Small intestine (tissue), 7 donors: ENCODE data around the gene TNFAIP1. TPM values are rescaled to one million over a fixed set of nuclear protein-coding genes. Genes with fewer than 3 reads are reported as not detected.
"Not testable (repeated sequence)": the region's sequence is repeated elsewhere in the genome, so short reads cannot be mapped to it uniquely, and the experiment has no call there.

ENCODE experiments used
- DNase-seq, 2 donors: peaks; one replicate each; pipeline versions ENCODE4 v3.0.0 to v3.0.0-alpha.2; 2013
- FAIRE-seq: peaks from 2 replicates; lab custom pipeline; 2012; peaks lifted over from hg19 to GRCh38; lab: Jason Lieb, UNC
- H3K27ac ChIP-seq, 3 donors: one replicate each; pipeline ENCODE4 v1.5.1; 2013; ENCODE audit warnings: low read length in 2 of 3, mild to moderate bottlenecking in 2 of 3, control low read depth in 1 of 3, inconsistent platforms in 1 of 3, low read depth in 1 of 3, moderate library complexity in 1 of 3
- H3K27me3 ChIP-seq, 3 donors: one replicate each; pipeline ENCODE4 v1.6.1; 2013; ENCODE audit warnings: low read length in 3 of 3, inconsistent platforms in 1 of 3; ENCODE audit not compliant: control insufficient read depth in 3 of 3, insufficient read depth in 3 of 3
- H3K36me3 ChIP-seq, 3 donors: one replicate each; pipeline ENCODE4 v1.6.1; 2013; ENCODE audit warnings: low read length in 3 of 3, inconsistent platforms in 1 of 3, low read depth in 1 of 3, mild to moderate bottlenecking in 1 of 3, moderate library complexity in 1 of 3; ENCODE audit not compliant: control insufficient read depth in 3 of 3, insufficient read depth in 2 of 3
- H3K4me1 ChIP-seq, 3 donors: one replicate each; pipeline ENCODE4 v1.6.1; 2013; ENCODE audit warnings: low read length in 2 of 3, inconsistent platforms in 1 of 3, low read depth in 1 of 3, mild to moderate bottlenecking in 1 of 3, moderate library complexity in 1 of 3; ENCODE audit not compliant: control insufficient read depth in 3 of 3, insufficient read depth in 2 of 3
- H3K4me3 ChIP-seq, 3 donors: one replicate each; pipeline ENCODE4 v1.5.1; 2013; ENCODE audit warnings: low read length in 3 of 3, control low read depth in 1 of 3, inconsistent platforms in 1 of 3, low read depth in 1 of 3, mild to moderate bottlenecking in 1 of 3, moderate library complexity in 1 of 3
- H3K9me3 ChIP-seq, 2 donors: one replicate each; pipeline ENCODE4 v1.6.1; 2013; ENCODE audit warnings: low read depth in 1 of 2, low read length in 1 of 2; ENCODE audit not compliant: control insufficient read depth in 2 of 2, insufficient read depth in 1 of 2
- WGBS, 3 donors: extraction: QIAGEN DNeasy Blood & Tissue Kit; methylation state at CpG; one replicate each; pipeline ENCODE4 v1.1.7; 2013; 5-methylcytosine and 5-hydroxymethylcytosine counted together
- polyA plus RNA-seq, 4 donors: library from polyadenylated mRNA; stranded (reverse) in 3 of 4; unstranded in 1 of 4; fragments of 200-250 nt in 3 of 4; fragments of 120-200 nt in 1 of 4; gene quantifications; one replicate each; pipeline versions ENCODE4 v1.2.1 to v1.2.3, GENCODE V29; 2013
- donor health status: healthy with polysubstance abuse.
- donor health status: control.
- donor health status: control.
- donor health status: Bipolar disorder and iron deficiency.
- donor health status: healthy.

The TNFAIP1 gene
- polyA plus RNA-seq, 4 donors, result 16.1 to 30.6 (median 17.5) TPM

- no peak overlapping the region for H3K4me3 ChIP-seq
- no peaks in the 10 kb centered on the region for H3K9me3 ChIP-seq
- WGBS, 3 donors, result 60 to 80% (median 79%) methylated on average over 5 of the region's 5 CpGs
- H3K27me3 ChIP-seq, result no peaks in the 10 kb centered on the region
- FAIRE-seq (no peak), DNase-seq (no peak)
- peak overlapping the region in 1 of 3 donors; percentile 73 for H3K27ac ChIP-seq
- peaks cover 8 to 17% (median 10%) of the 10 kb centered on the region in 3 donors for H3K4me1 ChIP-seq
- H3K36me3 ChIP-seq, result peaks cover 6 to 49% (median 16%) of the 10 kb centered on the region in 3 donors
Measured at GRCh38 chr17:28338056-28338768, 2.7 kb downstream of the TNFAIP1 start.

- not testable (repeated sequence) for H3K9me3 ChIP-seq, H3K27me3 ChIP-seq, DNase-seq, FAIRE-seq, H3K4me3 ChIP-seq
- Histone ChIP-seq H3K27ac (peak overlapping the region in 1 of 3 donors; percentile 73), H3K4me1 (peaks cover 8 to 17% (median 10%) of the 10 kb centered on the region in 3 donors), H3K36me3 (peaks cover 6 to 54% (median 17%) of the 10 kb centered on the region in 3 donors)
- 95 to 96% (median 96%) methylated on average over 8 of the region's 8 CpGs for WGBS, 3 donors
Measured at GRCh38 chr17:28338769-28339212, 3.2 kb downstream of the TNFAIP1 start.

GRCh38 chr17:28339431-28339830 is 3.9 kb downstream of the TNFAIP1 start:
- H3K36me3 ChIP-seq, result peaks cover 6 to 61% (median 17%) of the 10 kb centered on the region in 3 donors
- H3K4me1 ChIP-seq, result peaks cover 4 to 13% (median 10%) of the 10 kb centered on the region in 3 donors
- no peaks in the 10 kb centered on the region for H3K9me3 ChIP-seq
- H3K4me3 ChIP-seq, result no peak overlapping the region
- FAIRE-seq (no peak), DNase-seq (no peak)
- peak overlapping the region in 1 of 3 donors; percentile 42 for H3K27ac ChIP-seq
- 93 to 97% (median 94%) methylated on average over 15 of the region's 15 CpGs for WGBS, 3 donors
- no peaks in the 10 kb centered on the region for H3K27me3 ChIP-seq

GRCh38 chr17:28340374-28340773 is 4.8 kb downstream of the TNFAIP1 start:
- WGBS, 3 donors, result 75 to 87% (median 79%) methylated on average over 6 of the region's 6 CpGs
- FAIRE-seq (no peak), DNase-seq (no peak)
- Histone ChIP-seq H3K4me3 (no peak overlapping the region), H3K9me3 (no peaks in the 10 kb centered on the region), H3K27ac (no peak overlapping the region), H3K36me3 (peaks cover 6 to 70% (median 17%) of the 10 kb centered on the region in 3 donors), H3K4me1 (peaks cover 4 to 10% (median 10%) of the 10 kb centered on the region in 3 donors), H3K27me3 (no peaks in the 10 kb centered on the region)

- DNase-seq (no peak), FAIRE-seq (no peak)
- Histone ChIP-seq H3K4me1 (peaks cover 1 to 10% (median 7%) of the 10 kb centered on the region in 3 donors), H3K36me3 (peaks cover 6 to 80% (median 22%) of the 10 kb centered on the region in 3 donors), H3K27ac (no peak overlapping the region), H3K27me3 (no peaks in the 10 kb centered on the region), H3K9me3 (no peaks in the 10 kb centered on the region), H3K4me3 (no peak overlapping the region)
- WGBS, 3 donors, result 90 to 94% (median 92%) methylated on average over 11 of the region's 11 CpGs
Measured at GRCh38 chr17:28341516-28341915, 6.0 kb downstream of the TNFAIP1 start.

GRCh38 chr17:28342313-28342712 is 6.8 kb downstream of the TNFAIP1 start:
- no peak overlapping the region for H3K27ac ChIP-seq
- DNase-seq (no peak), FAIRE-seq (no peak)
- 92 to 94% (median 92%) methylated on average over 14 of the region's 14 CpGs for WGBS, 3 donors
- H3K4me3 ChIP-seq, result no peak overlapping the region
- peaks cover 9 to 87% (median 22%) of the 10 kb centered on the region in 3 donors for H3K36me3 ChIP-seq
- no peaks in the 10 kb centered on the region for H3K27me3 ChIP-seq
- H3K4me1 ChIP-seq, result peaks cover 0 to 2% (median 0%) of the 10 kb centered on the region in 3 donors
- no peaks in the 10 kb centered on the region for H3K9me3 ChIP-seq

GRCh38 chr17:28343491-28343932 is 8.0 kb downstream of the TNFAIP1 start:
- Histone ChIP-seq H3K9me3 (no peaks in the 10 kb centered on the region), H3K27me3 (no peaks in the 10 kb centered on the region), H3K36me3 (peaks cover 9 to 94% (median 26%) of the 10 kb centered on the region in 3 donors), H3K4me1 (no peaks in the 10 kb centered on the region), H3K4me3 (no peak overlapping the region), H3K27ac (no peak overlapping the region)
- 74 to 84% (median 80%) methylated on average over 10 of the region's 10 CpGs for WGBS, 3 donors
- FAIRE-seq, result no peak
- DNase-seq, result no peak

- no peaks in the 10 kb centered on the region for H3K27me3 ChIP-seq
- no peaks in the 10 kb centered on the region for H3K9me3 ChIP-seq
- DNase-seq (no peak), FAIRE-seq (no peak)
- H3K27ac ChIP-seq, result no peak overlapping the region
- H3K4me1 ChIP-seq, result no peaks in the 10 kb centered on the region
- no peak overlapping the region for H3K4me3 ChIP-seq
- H3K36me3 ChIP-seq, result peaks cover 12 to 93% (median 26%) of the 10 kb centered on the region in 3 donors
- WGBS, 3 donors, result 87 to 95% (median 90%) methylated on average over 9 of the region's 9 CpGs
Measured at GRCh38 chr17:28344011-28344410, 8.4 kb downstream of the TNFAIP1 start.
